NCI-H82 (cell line): ENCODE data around the gene UBA5.

ENCODE experiments used
- DNase-seq: peaks from one replicate; lab custom pipeline; 2025; lab: John Stamatoyannopoulos, UW

UBA5 gene

GRCh38 chr3:132654721-132655120 lies 5.4 kb upstream of the UBA5 start:
- DNase-seq, result no peak

- DNase-seq, result no peak
Measured at GRCh38 chr3:132655471-132655870, 4.7 kb upstream of the UBA5 start.

GRCh38 chr3:132657869-132658747 lies 2.0 kb upstream of the UBA5 start:
- no peak for DNase-seq

GRCh38 chr3:132659000-132659364 lies 1.1 kb upstream of the UBA5 start:
- DNase-seq, result peak; percentile 82

GRCh38 chr3:132659365-132660051 lies 621 bp upstream of the UBA5 start, which contains the start of gene ACAD11:
TSS of gene ACAD11 (minus strand) at chr3:132659809. CDS start at chr3:132659751, 58 bp downstream.
- DNase-seq, result peak; percentile 87

- DNase-seq, result no peak
Measured at GRCh38 chr3:132660811-132661070, 612 bp downstream of the UBA5 start.

GRCh38 chr3:132661101-132661500 lies 972 bp downstream of the UBA5 start:
- peak; percentile 43 for DNase-seq

GRCh38 chr3:132662212-132662611 lies 2.1 kb downstream of the UBA5 start:
- DNase-seq, result no peak

GRCh38 chr3:132665230-132665745 lies 5.2 kb downstream of the UBA5 start:
- no peak for DNase-seq

- DNase-seq, result no peak
Measured at GRCh38 chr3:132669256-132669777, 9.2 kb downstream of the UBA5 start.

GRCh38 chr3:132675408-132675807 lies 15.3 kb downstream of the UBA5 start:
- no peak for DNase-seq

- DNase-seq, result no peak
Measured at GRCh38 chr3:132679911-132680310, 19.8 kb downstream of the UBA5 start.

GRCh38 chr3:132681421-132681820 lies 21.3 kb downstream of the UBA5 start:
- no peak for DNase-seq

- DNase-seq, result no peak
Measured at GRCh38 chr3:132682201-132682600, 22.1 kb downstream of the UBA5 start.

- DNase-seq, result no peak
Measured at GRCh38 chr3:132690040-132690439, 29.9 kb downstream of the UBA5 start.

GRCh38 chr3:132694991-132695390 lies 34.9 kb downstream of the UBA5 start:
- no peak for DNase-seq

- DNase-seq, result no peak
Measured at GRCh38 chr3:132695422-132695821, 35.3 kb downstream of the UBA5 start.

- DNase-seq, result peak; percentile 56
Measured at GRCh38 chr3:132703733-132704132, 43.6 kb downstream of the UBA5 start.

- no peak for DNase-seq
Measured at GRCh38 chr3:132709761-132710160, 49.6 kb downstream of the UBA5 start.

GRCh38 chr3:132710311-132710710 lies 50.2 kb downstream of the UBA5 start:
- no peak for DNase-seq

- no peak for DNase-seq
Measured at GRCh38 chr3:132713977-132714727, 54.0 kb downstream of the UBA5 start.

GRCh38 chr3:132716372-132716771 lies 56.2 kb downstream of the UBA5 start:
- DNase-seq, result no peak
